Renal cortex interstitium (tissue), 15 donors: ENCODE data around the gene DPY30. TPM values are rescaled to one million over a fixed set of nuclear protein-coding genes. Genes with fewer than 3 reads are reported as not detected.
"Not testable (repeated sequence)": the region's sequence is repeated elsewhere in the genome, so short reads cannot be mapped to it uniquely, and the experiment has no call there.

ENCODE experiments used
- DNase-seq, 11 donors: peaks; one replicate each; pipeline ENCODE4 v3.0.0-alpha.2; 2013; ENCODE audit warnings: low read depth in 9 of 11, low spot score in 4 of 11; ENCODE audit errors: extremely low read depth in 1 of 11
- long read RNA-seq, 16 experiments: transcript quantifications; one replicate each; lab custom pipeline, GENCODE V29; 2026
- polyA plus RNA-seq, 3 donors: library from polyadenylated mRNA; unstranded; fragments of 120-200 nt; gene quantifications; one replicate each; pipeline ENCODE4 v1.2.1, GENCODE V29; 2013; ENCODE audit not compliant: insufficient read length in 3 of 3

Gene DPY30
- 100 to 1,000 TPM in 2 of 3 donors, 10 to 100 TPM in 1; 93.5 to 114 (median 103) TPM for polyA plus RNA-seq
- long read RNA-seq, donor 1, transcript DPY30-202 (5 exons, 708 nt) = major isoform, 86 of 100 reads
- long read RNA-seq, donor 1, partial matches to known transcripts = 8 of 100 reads
- long read RNA-seq, donor 1, other reads (novel, unspliced or antisense) = 0 of 100 reads
- long read RNA-seq, donor 2, transcript DPY30-202 (5 exons, 708 nt) = major isoform, 89 of 112 reads
- long read RNA-seq, donor 2, partial matches to known transcripts = 18 of 112 reads
- long read RNA-seq, donor 2, other reads (novel, unspliced or antisense) = 0 of 112 reads
- long read RNA-seq, donor 3, transcript DPY30-202 (5 exons, 708 nt) = major isoform, 136 of 163 reads
- long read RNA-seq, donor 3, transcript DPY30-201 (5 exons, 631 nt) = minor isoform, 5 of 163 reads
- long read RNA-seq, donor 3, partial matches to known transcripts = 17 of 163 reads
- long read RNA-seq, donor 3, other reads (novel, unspliced or antisense) = 0 of 163 reads
- long read RNA-seq, donor 4, transcript DPY30-202 (5 exons, 708 nt) = major isoform, 112 of 143 reads
- long read RNA-seq, donor 4, transcript DPY30-203 (6 exons, 523 nt) = minor isoform, 6 of 143 reads
- long read RNA-seq, donor 4, partial matches to known transcripts = 13 of 143 reads
- long read RNA-seq, donor 4, other reads (novel, unspliced or antisense) = 7 of 143 reads
- long read RNA-seq, donor 5 = 0 reads
- long read RNA-seq, donor 6, transcript DPY30-202 (5 exons, 708 nt) = major isoform, 72 of 100 reads
- long read RNA-seq, donor 6, partial matches to known transcripts = 24 of 100 reads
- long read RNA-seq, donor 6, other reads (novel, unspliced or antisense) = 0 of 100 reads
- long read RNA-seq, donor 7, transcript DPY30-201 (5 exons, 631 nt) = minor isoform, 7 of 194 reads
- long read RNA-seq, donor 7, transcript DPY30-202 (5 exons, 708 nt) = major isoform, 155 of 194 reads
- long read RNA-seq, donor 7, partial matches to known transcripts = 29 of 194 reads
- long read RNA-seq, donor 7, other reads (novel, unspliced or antisense) = 0 of 194 reads
- long read RNA-seq, donor 8, transcript DPY30-202 (5 exons, 708 nt) = major isoform, 156 of 212 reads
- long read RNA-seq, donor 8, transcript DPY30-201 (5 exons, 631 nt) = minor isoform, 9 of 212 reads
- long read RNA-seq, donor 8, partial matches to known transcripts = 43 of 212 reads
- long read RNA-seq, donor 8, other reads (novel, unspliced or antisense) = 0 of 212 reads
- long read RNA-seq, donor 9, transcript DPY30-202 (5 exons, 708 nt) = major isoform, 114 of 127 reads
- long read RNA-seq, donor 9, partial matches to known transcripts = 9 of 127 reads
- long read RNA-seq, donor 9, other reads (novel, unspliced or antisense) = 0 of 127 reads
- long read RNA-seq, donor 10, transcript DPY30-202 (5 exons, 708 nt) = major isoform, 113 of 141 reads
- long read RNA-seq, donor 10, partial matches to known transcripts = 23 of 141 reads
- long read RNA-seq, donor 10, other reads (novel, unspliced or antisense) = 0 of 141 reads
- long read RNA-seq, donor 11, transcript DPY30-202 (5 exons, 708 nt) = major isoform, 65 of 83 reads
- long read RNA-seq, donor 11, partial matches to known transcripts = 10 of 83 reads
- long read RNA-seq, donor 11, other reads (novel, unspliced or antisense) = 0 of 83 reads
- long read RNA-seq, donor 12, transcript DPY30-202 (5 exons, 708 nt) = major isoform, 29 of 37 reads
- long read RNA-seq, donor 12, partial matches to known transcripts = 5 of 37 reads
- long read RNA-seq, donor 12, other reads (novel, unspliced or antisense) = 0 of 37 reads
- long read RNA-seq, donor 13, transcript DPY30-201 (5 exons, 631 nt) = minor isoform, 10 of 218 reads
- long read RNA-seq, donor 13, transcript DPY30-202 (5 exons, 708 nt) = major isoform, 152 of 218 reads
- long read RNA-seq, donor 13, transcript DPY30-203 (6 exons, 523 nt) = minor isoform, 7 of 218 reads
- long read RNA-seq, donor 13, partial matches to known transcripts = 47 of 218 reads
- long read RNA-seq, donor 13, other reads (novel, unspliced or antisense) = 0 of 218 reads
- long read RNA-seq, donor 14, transcript DPY30-201 (5 exons, 631 nt) = minor isoform, 5 of 124 reads
- long read RNA-seq, donor 14, transcript DPY30-202 (5 exons, 708 nt) = major isoform, 104 of 124 reads
- long read RNA-seq, donor 14, partial matches to known transcripts = 9 of 124 reads
- long read RNA-seq, donor 14, other reads (novel, unspliced or antisense) = 0 of 124 reads
- long read RNA-seq, donor 15, transcript DPY30-202 (5 exons, 708 nt) = major isoform, 52 of 56 reads
- long read RNA-seq, donor 15, partial matches to known transcripts = 0 of 56 reads
- long read RNA-seq, donor 15, other reads (novel, unspliced or antisense) = 0 of 56 reads
- long read RNA-seq, donor 16, transcript DPY30-202 (5 exons, 708 nt) = major isoform, 268 of 335 reads
- long read RNA-seq, donor 16, transcript DPY30-201 (5 exons, 631 nt) = minor isoform, 10 of 335 reads
- long read RNA-seq, donor 16, transcript DPY30-203 (6 exons, 523 nt) = minor isoform, 10 of 335 reads
- long read RNA-seq, donor 16, partial matches to known transcripts = 31 of 335 reads
- long read RNA-seq, donor 16, other reads (novel, unspliced or antisense) = 13 of 335 reads

- peak; percentile 81 to 92 (median 89) for DNase-seq
Measured at GRCh38 chr2:32039447-32040219, at the start of gene DPY30. Gene DPY30, minus strand, starts transcription at chr2:32039805. Its CDS starts 349 bp downstream, at chr2:32039456.

GRCh38 chr2:32074134-32074506 is 34.5 kb upstream of the DPY30 start:
- no peak for DNase-seq

GRCh38 chr2:32067549-32067948 is 27.9 kb upstream of the DPY30 start:
- no peak for DNase-seq

- DNase-seq = no peak
Measured at GRCh38 chr2:32064713-32065112, 25.1 kb upstream of the DPY30 start.

GRCh38 chr2:32064021-32064601 is 24.5 kb upstream of the DPY30 start:
- DNase-seq = no peak

GRCh38 chr2:32063310-32064020 is 23.9 kb upstream of the DPY30 start, which contains the start of gene SPAST:
Gene SPAST, plus strand, starts transcription at chr2:32063556. Its CDS starts 276 bp downstream, at chr2:32063832.
- DNase-seq = peak; percentile 93 to 98 (median 96)

GRCh38 chr2:32061973-32062861 is 22.6 kb upstream of the DPY30 start:
- DNase-seq = peak in 3 of 11 donors; percentile 15 to 33 (median 20)

- no peak for DNase-seq
Measured at GRCh38 chr2:32061430-32061829, 21.8 kb upstream of the DPY30 start.

GRCh38 chr2:32060266-32060665 is 20.7 kb upstream of the DPY30 start:
- DNase-seq = no peak

GRCh38 chr2:32058130-32058529 is 18.5 kb upstream of the DPY30 start:
- no peak for DNase-seq

GRCh38 chr2:32054583-32054982 is 15.0 kb upstream of the DPY30 start:
- DNase-seq = not testable (repeated sequence)

- DNase-seq = no peak
Measured at GRCh38 chr2:32051836-32052439, 12.3 kb upstream of the DPY30 start.

GRCh38 chr2:32043561-32043960 is 4.0 kb upstream of the DPY30 start:
- DNase-seq = no peak
